SU-DHL-6 (cell line): ENCODE data around the gene PRF1.

Experiments
- CTCF ChIP-seq: fragments of 200-600 bp; sonication (generic); IDR thresholded peaks from one replicate; pipeline ENCODE4 v1.5.1; 2017; ENCODE audit warnings: antibody characterized with exemption, mild to moderate bottlenecking, low read length, moderate library complexity; ENCODE audit not compliant: insufficient read depth, poor library complexity, severe bottlenecking
- EZH2phosphoT487 ChIP-seq: fragments of 200-600 bp; sonication (generic), shearing (Covaris generic); conservative IDR thresholded peaks from 2 replicates; pipeline ENCODE4 v1.6.1; 2018; ENCODE audit warnings: mild to moderate bottlenecking, antibody characterized with exemption, low read length, moderate library complexity, mixed read lengths

GRCh38 chr10:70568113-70568512, 34.4 kb downstream of the PRF1 start:
- TF ChIP-seq CTCF (no peak), EZH2phosphoT487 (no peak)
